ENCODE data around the gene OR6B1.

DNA sequence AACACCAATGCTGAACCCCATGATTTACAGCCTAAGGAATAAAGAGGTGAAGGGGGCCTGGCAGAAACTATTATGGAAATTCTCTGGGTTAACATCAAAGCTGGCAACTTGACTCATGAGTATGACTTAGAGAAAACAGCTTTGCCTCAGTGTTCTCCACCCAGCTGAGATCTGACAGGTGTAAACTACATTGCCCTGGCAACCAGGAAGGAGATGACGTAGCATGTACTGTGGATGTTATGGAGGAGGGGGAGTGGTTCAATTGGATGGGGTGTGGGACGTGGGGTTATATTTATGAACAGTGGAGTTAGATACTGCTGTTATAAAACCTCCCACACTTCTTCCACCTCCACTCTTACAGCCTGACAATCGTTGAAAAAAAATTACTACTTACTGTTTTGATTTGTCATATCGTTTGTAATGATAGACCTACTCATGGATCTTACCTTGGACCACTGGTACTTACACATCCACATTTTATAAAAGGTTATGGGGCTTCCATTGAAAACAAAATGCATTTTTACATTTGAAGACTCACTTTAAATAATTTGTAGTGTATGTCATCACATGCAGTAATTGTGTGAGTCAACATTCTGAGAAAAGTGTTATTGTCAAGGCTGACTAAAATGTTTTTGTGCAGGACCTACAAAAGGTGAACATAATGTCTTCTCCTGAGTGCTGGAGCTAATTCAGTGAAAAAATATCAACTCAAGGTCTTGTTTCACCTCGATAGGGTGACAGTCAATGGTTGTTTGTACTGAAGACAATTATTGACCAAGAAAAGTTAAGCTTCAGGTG, 39.1 kb upstream of the OR6B1 start:
- TF ChIP-seq, protein P1, sequence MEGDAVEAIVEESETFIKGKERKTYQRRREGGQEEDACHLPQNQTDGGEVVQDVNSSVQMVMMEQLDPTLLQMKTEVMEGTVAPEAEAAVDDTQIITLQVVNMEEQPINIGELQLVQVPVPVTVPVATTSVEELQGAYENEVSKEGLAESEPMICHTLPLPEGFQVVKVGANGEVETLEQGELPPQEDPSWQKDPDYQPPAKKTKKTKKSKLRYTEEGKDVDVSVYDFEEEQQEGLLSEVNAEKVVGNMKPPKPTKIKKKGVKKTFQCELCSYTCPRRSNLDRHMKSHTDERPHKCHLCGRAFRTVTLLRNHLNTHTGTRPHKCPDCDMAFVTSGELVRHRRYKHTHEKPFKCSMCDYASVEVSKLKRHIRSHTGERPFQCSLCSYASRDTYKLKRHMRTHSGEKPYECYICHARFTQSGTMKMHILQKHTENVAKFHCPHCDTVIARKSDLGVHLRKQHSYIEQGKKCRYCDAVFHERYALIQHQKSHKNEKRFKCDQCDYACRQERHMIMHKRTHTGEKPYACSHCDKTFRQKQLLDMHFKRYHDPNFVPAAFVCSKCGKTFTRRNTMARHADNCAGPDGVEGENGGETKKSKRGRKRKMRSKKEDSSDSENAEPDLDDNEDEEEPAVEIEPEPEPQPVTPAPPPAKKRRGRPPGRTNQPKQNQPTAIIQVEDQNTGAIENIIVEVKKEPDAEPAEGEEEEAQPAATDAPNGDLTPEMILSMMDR (IDR thresholded peaks at IDR 0.05): no peak
- no peak for TF ChIP-seq POLR2A (IDR thresholded peaks at IDR 0.05)

All from Peyer's patch (tissue), 4 donors.